H1 (cell line): ENCODE data around the gene SELENOV.

ENCODE experiments used
- CBX5 ChIP-seq: fragments of 300-800, 300-1000 bp; sonication (generic); IDR thresholded peaks from 2 replicates; pipeline ENCODE4 v1.7.1; 2016; ENCODE audit warnings: antibody characterized with exemption, low read length, low read depth
- CREB1 ChIP-seq: IDR thresholded peaks from 2 replicates; pipeline ENCODE4 v1.6.1; 2012; ENCODE audit warnings: inconsistent platforms
- EZH2 ChIP-seq: fragments of 200-600 bp; sonication (generic); IDR thresholded peaks from 2 replicates; pipeline ENCODE4 v1.7.1; 2012; ENCODE audit warnings: low read depth, mild to moderate bottlenecking, moderate library complexity, low read length, inconsistent platforms; ENCODE audit not compliant: severe bottlenecking
- POLR2A ChIP-seq, 2 experiments: IDR thresholded peaks; 1 replicate in 1 of 2; 2 replicates in 1 of 2; pipeline ENCODE4 v1.6.1; 2011; ENCODE audit warnings: low read depth in 2 of 2, low read length in 2 of 2, mild to moderate bottlenecking in 2 of 2; ENCODE audit errors: control extremely low read depth in 1 of 2
- POLR2AphosphoS5 ChIP-seq: IDR thresholded peaks from 2 replicates; pipeline ENCODE4 v1.6.1; 2011; ENCODE audit warnings: low read depth, low read length
- RAD21 ChIP-seq, 2 experiments: IDR thresholded peaks in 1 of 2; conservative IDR thresholded peaks in 1 of 2; 2 replicates each; pipeline ENCODE4 v1.6.1; 2011; ENCODE audit warnings: low read depth in 2 of 2, low read length in 2 of 2, improper control_type of control experiment in 1 of 2, inconsistent platforms in 1 of 2, mild to moderate bottlenecking in 1 of 2, moderate library complexity in 1 of 2
- RFX5 ChIP-seq: IDR thresholded peaks from 2 replicates; pipeline ENCODE4 v1.6.1; 2011; ENCODE audit warnings: low read depth, low read length, improper control_type of control experiment, borderline replicate concordance
- SP2 ChIP-seq: IDR thresholded peaks from 2 replicates; pipeline ENCODE4 v1.6.1; 2012; ENCODE audit warnings: mild to moderate bottlenecking, low read length, inconsistent platforms
- TAF1 ChIP-seq: IDR thresholded peaks from 2 replicates; pipeline ENCODE4 v1.6.1; 2011; ENCODE audit warnings: mild to moderate bottlenecking, low read depth, low read length
- ZNF274 ChIP-seq: IDR thresholded peaks from 2 replicates; pipeline ENCODE4 v1.7.0; 2012; ENCODE audit warnings: low read length, borderline replicate concordance; ENCODE audit errors: extremely low read depth
- TF ChIP-seq, protein P1 (sequence below), 3 experiments: IDR thresholded peaks; 1 replicate in 2 of 3; 2 replicates in 1 of 3; pipeline versions ENCODE4 v1.5.1 to v1.6.1; 2011; ENCODE audit warnings: low read length in 3 of 3, mild to moderate bottlenecking in 3 of 3, inconsistent platforms in 2 of 3, low read depth in 1 of 3, moderate library complexity in 1 of 3; ENCODE audit not compliant: insufficient read depth in 1 of 3; ENCODE audit errors: control extremely low read depth in 1 of 3
- TF ChIP-seq, protein P2 (sequence below): IDR thresholded peaks from 2 replicates; pipeline ENCODE4 v1.6.1; 2012; ENCODE audit warnings: inconsistent platforms
- TF ChIP-seq, protein P3 (sequence below): fragments of 300-600 bp; sonication (generic); IDR thresholded peaks from 2 replicates; pipeline ENCODE4 v1.7.1; 2012; ENCODE audit warnings: low read length, moderate library complexity, mild to moderate bottlenecking, inconsistent platforms; ENCODE audit not compliant: insufficient replicate concordance

DNA sequence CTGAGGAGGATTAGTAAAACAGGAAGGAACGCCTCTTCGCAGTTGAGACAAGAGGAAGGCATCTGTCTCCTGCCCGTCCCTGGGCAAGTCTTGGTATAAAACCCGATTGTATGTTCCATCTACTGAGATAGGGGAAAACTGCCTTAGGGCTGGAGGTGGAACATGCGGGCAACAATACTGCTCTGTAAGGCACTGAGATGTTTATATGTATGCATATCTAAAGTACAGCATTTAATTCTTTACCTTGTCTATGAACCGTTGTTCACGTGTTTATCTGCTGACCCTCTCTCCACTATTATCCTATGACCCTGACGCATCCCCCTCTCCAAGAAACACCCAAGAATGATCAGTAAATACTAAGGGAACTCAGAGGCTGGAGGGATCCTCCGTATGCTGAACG, 35.0 kb upstream of the SELENOV start:
- no peak for TF ChIP-seq POLR2AphosphoS5
- TF ChIP-seq ZNF274: no peak
- TF ChIP-seq, protein P1, sequence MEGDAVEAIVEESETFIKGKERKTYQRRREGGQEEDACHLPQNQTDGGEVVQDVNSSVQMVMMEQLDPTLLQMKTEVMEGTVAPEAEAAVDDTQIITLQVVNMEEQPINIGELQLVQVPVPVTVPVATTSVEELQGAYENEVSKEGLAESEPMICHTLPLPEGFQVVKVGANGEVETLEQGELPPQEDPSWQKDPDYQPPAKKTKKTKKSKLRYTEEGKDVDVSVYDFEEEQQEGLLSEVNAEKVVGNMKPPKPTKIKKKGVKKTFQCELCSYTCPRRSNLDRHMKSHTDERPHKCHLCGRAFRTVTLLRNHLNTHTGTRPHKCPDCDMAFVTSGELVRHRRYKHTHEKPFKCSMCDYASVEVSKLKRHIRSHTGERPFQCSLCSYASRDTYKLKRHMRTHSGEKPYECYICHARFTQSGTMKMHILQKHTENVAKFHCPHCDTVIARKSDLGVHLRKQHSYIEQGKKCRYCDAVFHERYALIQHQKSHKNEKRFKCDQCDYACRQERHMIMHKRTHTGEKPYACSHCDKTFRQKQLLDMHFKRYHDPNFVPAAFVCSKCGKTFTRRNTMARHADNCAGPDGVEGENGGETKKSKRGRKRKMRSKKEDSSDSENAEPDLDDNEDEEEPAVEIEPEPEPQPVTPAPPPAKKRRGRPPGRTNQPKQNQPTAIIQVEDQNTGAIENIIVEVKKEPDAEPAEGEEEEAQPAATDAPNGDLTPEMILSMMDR (IDR thresholded peaks at IDR 0.05; ENCODE audit: control extremely low read depth in 1 of 3, insufficient read depth in 1 of 3, low read depth in 1 of 3, low read length in 3 of 3): no peak
- no peak for TF ChIP-seq TAF1
- TF ChIP-seq CBX5: no peak
- no peak for TF ChIP-seq RAD21 (IDR thresholded peaks at IDR 0.05 in 1 of 2, conservative IDR thresholded peaks at IDR 0.05 in 1 of 2; ENCODE audit: low read depth in 2 of 2, low read length in 2 of 2)
- TF ChIP-seq POLR2A (IDR thresholded peaks at IDR 0.05; ENCODE audit: control extremely low read depth in 1 of 2, low read depth in 2 of 2, low read length in 2 of 2): no peak
- no peak for TF ChIP-seq CREB1
- no peak for TF ChIP-seq SP2
- TF ChIP-seq, protein P2, sequence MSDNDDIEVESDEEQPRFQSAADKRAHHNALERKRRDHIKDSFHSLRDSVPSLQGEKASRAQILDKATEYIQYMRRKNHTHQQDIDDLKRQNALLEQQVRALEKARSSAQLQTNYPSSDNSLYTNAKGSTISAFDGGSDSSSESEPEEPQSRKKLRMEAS: no peak
- TF ChIP-seq, protein P3, sequence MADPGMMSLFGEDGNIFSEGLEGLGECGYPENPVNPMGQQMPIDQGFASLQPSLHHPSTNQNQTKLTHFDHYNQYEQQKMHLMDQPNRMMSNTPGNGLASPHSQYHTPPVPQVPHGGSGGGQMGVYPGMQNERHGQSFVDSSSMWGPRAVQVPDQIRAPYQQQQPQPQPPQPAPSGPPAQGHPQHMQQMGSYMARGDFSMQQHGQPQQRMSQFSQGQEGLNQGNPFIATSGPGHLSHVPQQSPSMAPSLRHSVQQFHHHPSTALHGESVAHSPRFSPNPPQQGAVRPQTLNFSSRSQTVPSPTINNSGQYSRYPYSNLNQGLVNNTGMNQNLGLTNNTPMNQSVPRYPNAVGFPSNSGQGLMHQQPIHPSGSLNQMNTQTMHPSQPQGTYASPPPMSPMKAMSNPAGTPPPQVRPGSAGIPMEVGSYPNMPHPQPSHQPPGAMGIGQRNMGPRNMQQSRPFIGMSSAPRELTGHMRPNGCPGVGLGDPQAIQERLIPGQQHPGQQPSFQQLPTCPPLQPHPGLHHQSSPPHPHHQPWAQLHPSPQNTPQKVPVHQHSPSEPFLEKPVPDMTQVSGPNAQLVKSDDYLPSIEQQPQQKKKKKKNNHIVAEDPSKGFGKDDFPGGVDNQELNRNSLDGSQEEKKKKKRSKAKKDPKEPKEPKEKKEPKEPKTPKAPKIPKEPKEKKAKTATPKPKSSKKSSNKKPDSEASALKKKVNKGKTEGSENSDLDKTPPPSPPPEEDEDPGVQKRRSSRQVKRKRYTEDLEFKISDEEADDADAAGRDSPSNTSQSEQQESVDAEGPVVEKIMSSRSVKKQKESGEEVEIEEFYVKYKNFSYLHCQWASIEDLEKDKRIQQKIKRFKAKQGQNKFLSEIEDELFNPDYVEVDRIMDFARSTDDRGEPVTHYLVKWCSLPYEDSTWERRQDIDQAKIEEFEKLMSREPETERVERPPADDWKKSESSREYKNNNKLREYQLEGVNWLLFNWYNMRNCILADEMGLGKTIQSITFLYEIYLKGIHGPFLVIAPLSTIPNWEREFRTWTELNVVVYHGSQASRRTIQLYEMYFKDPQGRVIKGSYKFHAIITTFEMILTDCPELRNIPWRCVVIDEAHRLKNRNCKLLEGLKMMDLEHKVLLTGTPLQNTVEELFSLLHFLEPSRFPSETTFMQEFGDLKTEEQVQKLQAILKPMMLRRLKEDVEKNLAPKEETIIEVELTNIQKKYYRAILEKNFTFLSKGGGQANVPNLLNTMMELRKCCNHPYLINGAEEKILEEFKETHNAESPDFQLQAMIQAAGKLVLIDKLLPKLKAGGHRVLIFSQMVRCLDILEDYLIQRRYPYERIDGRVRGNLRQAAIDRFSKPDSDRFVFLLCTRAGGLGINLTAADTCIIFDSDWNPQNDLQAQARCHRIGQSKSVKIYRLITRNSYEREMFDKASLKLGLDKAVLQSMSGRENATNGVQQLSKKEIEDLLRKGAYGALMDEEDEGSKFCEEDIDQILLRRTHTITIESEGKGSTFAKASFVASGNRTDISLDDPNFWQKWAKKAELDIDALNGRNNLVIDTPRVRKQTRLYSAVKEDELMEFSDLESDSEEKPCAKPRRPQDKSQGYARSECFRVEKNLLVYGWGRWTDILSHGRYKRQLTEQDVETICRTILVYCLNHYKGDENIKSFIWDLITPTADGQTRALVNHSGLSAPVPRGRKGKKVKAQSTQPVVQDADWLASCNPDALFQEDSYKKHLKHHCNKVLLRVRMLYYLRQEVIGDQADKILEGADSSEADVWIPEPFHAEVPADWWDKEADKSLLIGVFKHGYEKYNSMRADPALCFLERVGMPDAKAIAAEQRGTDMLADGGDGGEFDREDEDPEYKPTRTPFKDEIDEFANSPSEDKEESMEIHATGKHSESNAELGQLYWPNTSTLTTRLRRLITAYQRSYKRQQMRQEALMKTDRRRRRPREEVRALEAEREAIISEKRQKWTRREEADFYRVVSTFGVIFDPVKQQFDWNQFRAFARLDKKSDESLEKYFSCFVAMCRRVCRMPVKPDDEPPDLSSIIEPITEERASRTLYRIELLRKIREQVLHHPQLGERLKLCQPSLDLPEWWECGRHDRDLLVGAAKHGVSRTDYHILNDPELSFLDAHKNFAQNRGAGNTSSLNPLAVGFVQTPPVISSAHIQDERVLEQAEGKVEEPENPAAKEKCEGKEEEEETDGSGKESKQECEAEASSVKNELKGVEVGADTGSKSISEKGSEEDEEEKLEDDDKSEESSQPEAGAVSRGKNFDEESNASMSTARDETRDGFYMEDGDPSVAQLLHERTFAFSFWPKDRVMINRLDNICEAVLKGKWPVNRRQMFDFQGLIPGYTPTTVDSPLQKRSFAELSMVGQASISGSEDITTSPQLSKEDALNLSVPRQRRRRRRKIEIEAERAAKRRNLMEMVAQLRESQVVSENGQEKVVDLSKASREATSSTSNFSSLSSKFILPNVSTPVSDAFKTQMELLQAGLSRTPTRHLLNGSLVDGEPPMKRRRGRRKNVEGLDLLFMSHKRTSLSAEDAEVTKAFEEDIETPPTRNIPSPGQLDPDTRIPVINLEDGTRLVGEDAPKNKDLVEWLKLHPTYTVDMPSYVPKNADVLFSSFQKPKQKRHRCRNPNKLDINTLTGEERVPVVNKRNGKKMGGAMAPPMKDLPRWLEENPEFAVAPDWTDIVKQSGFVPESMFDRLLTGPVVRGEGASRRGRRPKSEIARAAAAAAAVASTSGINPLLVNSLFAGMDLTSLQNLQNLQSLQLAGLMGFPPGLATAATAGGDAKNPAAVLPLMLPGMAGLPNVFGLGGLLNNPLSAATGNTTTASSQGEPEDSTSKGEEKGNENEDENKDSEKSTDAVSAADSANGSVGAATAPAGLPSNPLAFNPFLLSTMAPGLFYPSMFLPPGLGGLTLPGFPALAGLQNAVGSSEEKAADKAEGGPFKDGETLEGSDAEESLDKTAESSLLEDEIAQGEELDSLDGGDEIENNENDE: no peak
- TF ChIP-seq RFX5: no peak
- no peak for TF ChIP-seq EZH2
